ENCODE data around the gene TEX44. TPM values are rescaled to one million over a fixed set of nuclear protein-coding genes. Genes with fewer than 3 reads are reported as not detected.

TEX44 gene
- total and polyA plus RNA-seq, 2 of the 13 experiments (the other 11 are each of a cell fraction or from before 2014, with no cell fraction given): not detected

- peak; percentile 89 for TF ChIP-seq ZGPAT (CRISPR knock-in tag; IDR thresholded peaks at IDR 0.05)
- no peak for TF ChIP-seq SCMH1 (CRISPR knock-in tag; IDR thresholded peaks at IDR 0.05; ENCODE audit: borderline replicate concordance)
- TF ChIP-seq ZFP90 (CRISPR knock-in tag; IDR thresholded peaks at IDR 0.05; ENCODE audit: borderline replicate concordance): peak; percentile 84
- no peak for TF ChIP-seq ZNF850 (CRISPR knock-in tag; conservative IDR thresholded peaks at IDR 0.05)
- TF ChIP-seq ZNF253 (CRISPR knock-in tag; IDR thresholded peaks at IDR 0.05; ENCODE audit: borderline replicate concordance): peak; percentile 52; the same call in 1 of the 2 replicates
- no peak; the same call in 1 of the 2 replicates for TF ChIP-seq ZNF263 (CRISPR knock-in tag; IDR thresholded peaks at IDR 0.05)
- TF ChIP-seq AHR (CRISPR knock-in tag; IDR thresholded peaks at IDR 0.05): peak; percentile 80; the same call in 1 of the 2 replicates
- TF ChIP-seq ZNF121 (CRISPR knock-in tag; IDR thresholded peaks at IDR 0.05): no peak
- peak; percentile 72 for TF ChIP-seq TFE3 (CRISPR knock-in tag; IDR thresholded peaks at IDR 0.05)
- TF ChIP-seq DZIP1 (CRISPR knock-in tag; IDR thresholded peaks at IDR 0.05): peak; percentile 93
- no peak for TF ChIP-seq NCOA5 (CRISPR knock-in tag; IDR thresholded peaks at IDR 0.05)
- peak; percentile 65; the same call in 1 of the 2 replicates for TF ChIP-seq MED13 (CRISPR knock-in tag; IDR thresholded peaks at IDR 0.05)
- peak; percentile 57 for TF ChIP-seq KDM2A (CRISPR knock-in tag; IDR thresholded peaks at IDR 0.05; ENCODE audit: borderline replicate concordance, low read depth)
- no peak for TF ChIP-seq SMYD3 (CRISPR knock-in tag; IDR thresholded peaks at IDR 0.05)
- TF ChIP-seq ATRX (CRISPR knock-in tag; IDR thresholded peaks at IDR 0.05; ENCODE audit: borderline replicate concordance): no peak
- 0 out of 2 replicates have a peak, but pooled peaks have one; percentile 69 for TF ChIP-seq ZNF562 (CRISPR knock-in tag; IDR thresholded peaks at IDR 0.05; ENCODE audit: borderline replicate concordance)
- TF ChIP-seq GFI1 (CRISPR knock-in tag; IDR thresholded peaks at IDR 0.05; ENCODE audit: borderline replicate concordance): no peak
- no peak; the same call in 1 of the 2 replicates for TF ChIP-seq JUND (CRISPR knock-in tag; IDR thresholded peaks at IDR 0.05)
- no peak for TF ChIP-seq ZNF207 (IDR thresholded peaks at IDR 0.05; ENCODE audit: borderline replicate concordance)
- TF ChIP-seq ATAD3A (CRISPR knock-in tag; IDR thresholded peaks at IDR 0.05): 0 out of 2 replicates have a peak, but pooled peaks have one; percentile 22
- TF ChIP-seq GATAD2A (CRISPR knock-in tag; IDR thresholded peaks at IDR 0.05): 0 out of 2 replicates have a peak, but pooled peaks have one; percentile 12
- TF ChIP-seq ZKSCAN8 (CRISPR knock-in tag; IDR thresholded peaks at IDR 0.05; ENCODE audit: borderline replicate concordance): no peak
- no peak for TF ChIP-seq NBN (conservative IDR thresholded peaks at IDR 0.05)
Measured at GRCh38 chr2:231613663-231614558, 21.2 kb downstream of the TEX44 start (continued).
